Lung (tissue), 12 donors: ENCODE data around the gene RAD51D. TPM values are rescaled to one million over a fixed set of nuclear protein-coding genes. Genes with fewer than 3 reads are reported as not detected.

Experiments
- ATAC-seq: fragments of 200-7000 bp; cut with Tn5 transposase; one replicate; pipeline ENCODE4 v1.9.1; 2020; ENCODE audit warnings: moderate number of reproducible peaks; ENCODE audit not compliant: insufficient read depth, low FRiP score
- DNase-seq, 3 donors: peaks; one replicate each; pipeline ENCODE4 v3.0.0-alpha.2; 2013 to 2017
- H3K27ac ChIP-seq, 2 donors: one replicate each; pipeline ENCODE4 v1.5.1; 2013; ENCODE audit warnings: mild to moderate bottlenecking in 2 of 2, moderate library complexity in 2 of 2, control low read depth in 1 of 2, inconsistent platforms in 1 of 2, low read depth in 1 of 2, low read length in 1 of 2
- H3K27me3 ChIP-seq, 3 donors: one replicate each; pipeline ENCODE4 v1.5.1; 2013; ENCODE audit warnings: low read length in 2 of 3; ENCODE audit not compliant: control insufficient read depth in 3 of 3, insufficient read depth in 3 of 3
- H3K36me3 ChIP-seq, 4 donors: one replicate each; pipeline ENCODE4 v1.5.1; 2013; ENCODE audit warnings: low read length in 4 of 4, mild to moderate bottlenecking in 1 of 4, moderate library complexity in 1 of 4; ENCODE audit not compliant: control insufficient read depth in 4 of 4, insufficient read depth in 4 of 4
- H3K4me1 ChIP-seq, 5 donors: one replicate each; pipeline ENCODE4 v1.5.1; 2013; ENCODE audit warnings: low read length in 5 of 5, mild to moderate bottlenecking in 2 of 5, moderate library complexity in 1 of 5; ENCODE audit not compliant: control insufficient read depth in 5 of 5, insufficient read depth in 5 of 5
- H3K4me3 ChIP-seq: one replicate; pipeline ENCODE4 v1.5.1; 2013; ENCODE audit warnings: mild to moderate bottlenecking, control low read depth, moderate library complexity
- H3K9ac ChIP-seq, 2 donors: one replicate each; pipeline ENCODE4 v1.5.1; 2013; ENCODE audit warnings: low read length in 2 of 2, control low read depth in 1 of 2; ENCODE audit not compliant: insufficient read depth in 1 of 2
- H3K9me3 ChIP-seq, 4 donors: one replicate each; pipeline ENCODE4 v1.5.1; 2013; ENCODE audit warnings: low read length in 3 of 4, mild to moderate bottlenecking in 1 of 4, moderate library complexity in 1 of 4; ENCODE audit not compliant: control insufficient read depth in 4 of 4, insufficient read depth in 3 of 4
- CTCF ChIP-seq: IDR thresholded peaks from 2 replicates; pipeline ENCODE4 v1.5.1; 2012; ENCODE audit warnings: mild to moderate bottlenecking; ENCODE audit errors: control extremely low read depth, extremely low read depth
- WGBS, 2 donors: extraction: QIAGEN DNeasy Blood & Tissue Kit; methylation state at CpG; one replicate each; pipeline ENCODE4 v1.1.7; 2013; 5-methylcytosine and 5-hydroxymethylcytosine counted together
- polyA plus RNA-seq, 2 donors: library from polyadenylated mRNA; stranded (reverse); fragments of 200-250 nt; gene quantifications; one replicate each; pipeline ENCODE4 v1.2.1, GENCODE V29; 2013
- total RNA-seq, 2 donors: library from RNA; depleted of rRNA in 1 of 2; stranded (reverse); fragments of >200 nt in 1 of 2; gene quantifications; one replicate each; pipeline ENCODE4 v1.2.1, GENCODE V29; 2014 to 2021
- donor health status: control.
- donor health status: control.
- donor health status: Bipolar disorder and iron deficiency.
- donor health status: healthy.
- donor health status: DM: yes; HTN: yes; CAD: no.

RAD51D gene
- total and polyA plus RNA-seq, 4 donors = 5.0 to 17.4 (median 8.9) TPM

- H3K27ac ChIP-seq = peak overlapping the region; percentile 86 to 94
- H3K9ac ChIP-seq = peak overlapping the region in 1 of 2 donors; percentile 77
- DNase-seq = peak; percentile 30 to 60 (median 55)
- H3K27me3 ChIP-seq = no peaks in the 10 kb centered on the region
- ATAC-seq = no peak
- peaks cover 0 to 1% (median 0%) of the 10 kb centered on the region in 4 donors for H3K36me3 ChIP-seq
- 7 to 9% methylated on average over 9 of the region's 9 CpGs for WGBS, 2 donors
- H3K4me3 ChIP-seq = peak overlapping the region; percentile 96
- no peak for TF ChIP-seq CTCF
- H3K9me3 ChIP-seq = no peaks in the 10 kb centered on the region
- peaks cover 0 to 18% (median 0%) of the 10 kb centered on the region in 5 donors for H3K4me1 ChIP-seq
These were observed 31.8 kb downstream of the RAD51D start for GRCh38 chr17:35087731-35088355.

GRCh38 chr17:35086931-35087573 is 32.6 kb downstream of the RAD51D start:
- Histone ChIP-seq H3K27ac (no peak overlapping the region), H3K9me3 (no peaks in the 10 kb centered on the region), H3K27me3 (no peaks in the 10 kb centered on the region), H3K9ac (no peak overlapping the region), H3K4me1 (peaks cover 0 to 18% (median 2%) of the 10 kb centered on the region in 5 donors), H3K4me3 (no peak overlapping the region), H3K36me3 (peaks cover 0 to 1% (median 0%) of the 10 kb centered on the region in 4 donors)
- 85 to 87% methylated on average over 8 of the region's 8 CpGs for WGBS, 2 donors
- DNase-seq = no peak
- ATAC-seq = no peak
- TF ChIP-seq CTCF = no peak

- ATAC-seq = no peak
- peaks cover 0 to 18% (median 3%) of the 10 kb centered on the region in 5 donors for H3K4me1 ChIP-seq
- no peaks in the 10 kb centered on the region for H3K9me3 ChIP-seq
- no peak overlapping the region for H3K27ac ChIP-seq
- no peak for DNase-seq
- no peak overlapping the region for H3K9ac ChIP-seq
- no peak overlapping the region for H3K4me3 ChIP-seq
- TF ChIP-seq CTCF = no peak
- peaks cover 0 to 1% (median 0%) of the 10 kb centered on the region in 4 donors for H3K36me3 ChIP-seq
- WGBS, 2 donors = 98% methylated on average over 8 of the region's 8 CpGs
- H3K27me3 ChIP-seq = no peaks in the 10 kb centered on the region
These were observed 33.5 kb downstream of the RAD51D start for GRCh38 chr17:35086164-35086563.
